HG03039 (cell line): ENCODE data around the gene KRTAP4-4.
"Not testable (repeated sequence)": the region's sequence is repeated elsewhere in the genome, so short reads cannot be mapped to it uniquely, and the experiment has no call there.

Experiments
- ATAC-seq: cut with Tn5 transposase; IDR thresholded peaks from one replicate; pipeline ENCODE4 v1.9.1; 2021; ENCODE audit warnings: mild to moderate bottlenecking, moderate library complexity; ENCODE audit not compliant: unreplicated experiment

The KRTAP4-4 gene

GRCh38 chr17:41160648-41161047, at the start of gene KRTAP4-4:
Gene KRTAP4-4, minus strand, starts transcription at chr17:41160748. Its CDS starts 57 bp downstream, at chr17:41160691.
- no peak for ATAC-seq

- ATAC-seq = no peak
Measured at GRCh38 chr17:41199421-41200078, 39.0 kb upstream of the KRTAP4-4 start.

GRCh38 chr17:41196068-41196467, 35.5 kb upstream of the KRTAP4-4 start:
- ATAC-seq = no peak

GRCh38 chr17:41190328-41190727, 29.8 kb upstream of the KRTAP4-4 start:
- ATAC-seq = no peak

GRCh38 chr17:41189837-41190318, 29.3 kb upstream of the KRTAP4-4 start, which contains the start of gene KRTAP9-1:
Gene KRTAP9-1, plus strand, starts transcription at chr17:41189887. Its CDS starts 0 bp downstream, at chr17:41189887.
- not testable (repeated sequence) for ATAC-seq

GRCh38 chr17:41186872-41187271, 26.3 kb upstream of the KRTAP4-4 start:
- ATAC-seq = no peak

GRCh38 chr17:41185001-41185400, 24.5 kb upstream of the KRTAP4-4 start:
- no peak for ATAC-seq

- ATAC-seq = no peak
Measured at GRCh38 chr17:41184480-41184961, 24.0 kb upstream of the KRTAP4-4 start, which contains the start of gene KRTAP4-1. Gene KRTAP4-1, minus strand, starts transcription at chr17:41184911. Its CDS starts 57 bp downstream, at chr17:41184854.

GRCh38 chr17:41178843-41179616, 18.5 kb upstream of the KRTAP4-4 start:
- no peak for ATAC-seq

GRCh38 chr17:41178341-41178740, 17.8 kb upstream of the KRTAP4-4 start:
- no peak for ATAC-seq

- ATAC-seq = no peak
Measured at GRCh38 chr17:41177727-41178271, 17.3 kb upstream of the KRTAP4-4 start, which contains the start of gene KRTAP4-2. Gene KRTAP4-2, minus strand, starts transcription at chr17:41178221. Its CDS starts 57 bp downstream, at chr17:41178164.

- no peak for ATAC-seq
Measured at GRCh38 chr17:41176744-41177387, 16.3 kb upstream of the KRTAP4-4 start.

- ATAC-seq = no peak
Measured at GRCh38 chr17:41171886-41172285, 11.3 kb upstream of the KRTAP4-4 start.

GRCh38 chr17:41168121-41168520, 7.6 kb upstream of the KRTAP4-4 start, which contains the start of gene KRTAP4-3:
Gene KRTAP4-3, minus strand, starts transcription at chr17:41168221. Its CDS starts 49 bp downstream, at chr17:41168172.
- no peak for ATAC-seq

- ATAC-seq = no peak
Measured at GRCh38 chr17:41167561-41167960, 7.0 kb upstream of the KRTAP4-4 start.

GRCh38 chr17:41163828-41164227, 3.3 kb upstream of the KRTAP4-4 start:
- no peak for ATAC-seq

GRCh38 chr17:41160190-41160589, 358 bp downstream of the KRTAP4-4 start:
- ATAC-seq = not testable (repeated sequence)

GRCh38 chr17:41153856-41154255, 6.7 kb downstream of the KRTAP4-4 start:
- no peak for ATAC-seq

- ATAC-seq = no peak
Measured at GRCh38 chr17:41151525-41151924, 9.0 kb downstream of the KRTAP4-4 start.

- ATAC-seq = no peak
Measured at GRCh38 chr17:41150026-41150425, 10.5 kb downstream of the KRTAP4-4 start.

- no peak for ATAC-seq
Measured at GRCh38 chr17:41149652-41149985, 10.9 kb downstream of the KRTAP4-4 start, which contains the start of gene KRTAP4-5. Gene KRTAP4-5, minus strand, starts transcription at chr17:41149825. Its CDS starts 58 bp downstream, at chr17:41149767.
